AG08396 (cell line): Measurements from ENCODE around the gene FOXK2.

Experiments
- DNase-seq: peaks from one replicate; pipeline ENCODE4 v3.0.0; 2012; ENCODE audit warnings: low spot score, mixed read lengths

FOXK2 gene

DNA sequence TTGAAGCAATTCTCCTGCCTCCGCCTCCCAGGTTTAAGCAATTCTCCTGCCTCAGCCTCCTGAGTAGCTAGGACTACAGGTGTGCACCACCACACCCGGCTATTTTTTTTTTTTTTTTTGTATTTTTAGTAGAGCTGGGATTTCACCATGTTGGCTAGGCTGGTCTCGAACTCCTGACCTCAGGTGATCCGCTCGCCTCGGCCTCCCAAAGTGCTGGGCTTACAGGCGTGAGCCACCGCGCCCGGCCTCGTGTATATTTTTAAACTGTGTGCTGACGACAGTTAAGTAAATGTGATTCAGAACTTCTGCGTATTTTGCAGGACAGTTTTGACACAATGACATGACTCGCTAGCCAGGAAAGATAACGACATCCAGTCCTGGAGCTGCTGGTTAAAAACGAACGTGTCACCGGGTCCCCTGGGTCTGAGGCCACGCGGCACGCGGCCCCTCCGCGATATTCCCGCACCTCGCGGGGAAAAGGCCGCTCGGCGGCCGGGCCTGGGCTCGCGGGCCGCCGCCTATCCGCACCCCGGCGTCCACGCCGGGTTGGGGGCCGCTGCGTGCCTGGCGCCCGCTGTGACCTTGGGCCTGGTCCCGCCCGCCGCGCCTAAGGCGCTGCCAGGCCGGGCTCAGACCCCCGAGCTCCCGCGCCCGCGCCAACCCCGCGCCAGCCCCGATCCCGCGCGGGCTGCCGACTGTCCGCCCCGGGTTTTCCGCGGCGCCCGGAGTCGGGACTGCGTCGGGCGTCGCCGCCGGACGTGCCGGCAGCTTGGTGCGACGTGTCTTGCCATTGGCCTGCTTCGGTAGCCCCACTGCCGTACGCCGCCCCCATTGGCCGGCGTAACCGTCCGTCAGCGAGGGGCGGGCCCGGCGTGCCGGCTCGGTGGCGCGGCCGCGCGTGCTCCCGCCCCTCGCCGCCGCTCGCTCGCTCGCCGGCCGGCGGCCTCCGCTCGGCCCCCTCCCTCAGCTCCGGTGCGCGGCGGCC, at the start of gene FOXK2:
Gene FOXK2 (plus strand): TSS at position 907 of the 985 bp plus-strand sequence. CDS start 157 bp downstream, outside the sequence.
- peak; percentile 100 for DNase-seq

- DNase-seq = no peak
Measured at GRCh38 chr17:82470065-82470464, 49.5 kb upstream of the FOXK2 start.

- no peak for DNase-seq
Measured at GRCh38 chr17:82474223-82475010, 45.1 kb upstream of the FOXK2 start.

DNA sequence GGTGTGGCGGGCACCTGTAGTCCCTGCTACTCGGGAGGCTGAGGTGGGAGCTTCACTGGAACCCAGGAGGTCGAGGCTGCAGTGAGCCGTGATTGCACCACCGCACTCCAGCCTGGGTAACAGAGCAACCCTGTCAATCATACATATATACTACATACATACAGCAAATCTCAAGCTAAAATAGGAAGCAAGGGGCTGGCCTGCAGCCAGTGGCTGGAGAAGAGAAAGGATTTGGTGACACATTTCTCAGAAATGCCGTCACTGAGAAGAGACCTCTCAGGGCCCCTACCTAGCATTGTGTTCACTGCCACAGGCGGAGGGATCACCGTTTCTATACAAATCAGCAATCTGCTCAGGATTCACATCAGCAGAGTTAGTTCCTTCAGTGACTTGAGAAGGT, 44.1 kb upstream of the FOXK2 start:
- DNase-seq = no peak

- DNase-seq = no peak
Measured at GRCh38 chr17:82477934-82478333, 41.6 kb upstream of the FOXK2 start.

GRCh38 chr17:82479602-82480001, 39.9 kb upstream of the FOXK2 start:
- DNase-seq = no peak

- no peak for DNase-seq
Measured at GRCh38 chr17:82480318-82480717, 39.2 kb upstream of the FOXK2 start.

GRCh38 chr17:82483204-82483660, 36.3 kb upstream of the FOXK2 start:
- DNase-seq = no peak

- no peak for DNase-seq
Measured at GRCh38 chr17:82483836-82484235, 35.7 kb upstream of the FOXK2 start.

DNA sequence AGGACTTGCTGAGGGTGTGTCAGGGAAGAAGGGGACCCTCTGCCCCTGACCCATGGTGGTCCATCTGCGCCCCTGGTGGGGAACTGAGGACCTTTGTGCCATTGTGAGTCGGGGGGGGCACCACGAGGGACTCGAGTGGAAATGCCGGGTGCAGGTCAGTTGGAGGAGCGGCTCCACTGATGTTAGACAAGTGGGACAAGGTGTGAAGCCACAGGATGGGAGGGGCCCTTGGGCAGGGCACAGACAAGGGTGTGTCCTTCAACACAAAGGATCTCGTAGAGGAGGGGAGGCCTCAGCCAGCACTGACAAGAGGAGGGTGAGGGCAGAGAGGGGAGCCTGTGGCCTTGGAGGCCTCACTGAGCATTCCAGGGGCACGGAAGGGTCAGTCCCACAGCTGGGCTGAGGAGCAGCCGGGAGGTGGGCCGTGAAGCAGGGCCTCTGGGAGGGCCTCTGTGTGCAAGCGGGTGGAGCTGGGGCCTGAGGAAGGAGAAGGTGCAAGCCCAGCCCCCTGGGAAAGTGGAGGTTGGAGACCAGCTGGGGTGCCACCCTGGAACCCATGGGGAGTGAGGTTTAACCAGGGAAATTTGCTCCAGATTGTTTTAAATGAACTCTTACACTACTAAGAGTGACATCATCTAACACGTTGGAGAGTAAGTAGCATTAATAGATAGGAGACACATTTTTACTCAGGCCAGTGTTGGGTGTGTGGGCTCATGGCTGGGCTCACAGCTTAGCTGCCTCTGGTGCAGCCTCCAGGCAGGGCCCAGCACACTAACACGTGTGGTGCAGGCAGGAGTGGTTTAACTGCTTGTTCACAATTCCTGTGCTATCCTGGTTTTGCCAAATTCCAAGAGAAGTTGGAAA, 33.1 kb upstream of the FOXK2 start:
- no peak for DNase-seq

GRCh38 chr17:82487910-82488309, 31.6 kb upstream of the FOXK2 start:
- no peak for DNase-seq

GRCh38 chr17:82489117-82489516, 30.4 kb upstream of the FOXK2 start:
- peak; percentile 67 for DNase-seq

DNA sequence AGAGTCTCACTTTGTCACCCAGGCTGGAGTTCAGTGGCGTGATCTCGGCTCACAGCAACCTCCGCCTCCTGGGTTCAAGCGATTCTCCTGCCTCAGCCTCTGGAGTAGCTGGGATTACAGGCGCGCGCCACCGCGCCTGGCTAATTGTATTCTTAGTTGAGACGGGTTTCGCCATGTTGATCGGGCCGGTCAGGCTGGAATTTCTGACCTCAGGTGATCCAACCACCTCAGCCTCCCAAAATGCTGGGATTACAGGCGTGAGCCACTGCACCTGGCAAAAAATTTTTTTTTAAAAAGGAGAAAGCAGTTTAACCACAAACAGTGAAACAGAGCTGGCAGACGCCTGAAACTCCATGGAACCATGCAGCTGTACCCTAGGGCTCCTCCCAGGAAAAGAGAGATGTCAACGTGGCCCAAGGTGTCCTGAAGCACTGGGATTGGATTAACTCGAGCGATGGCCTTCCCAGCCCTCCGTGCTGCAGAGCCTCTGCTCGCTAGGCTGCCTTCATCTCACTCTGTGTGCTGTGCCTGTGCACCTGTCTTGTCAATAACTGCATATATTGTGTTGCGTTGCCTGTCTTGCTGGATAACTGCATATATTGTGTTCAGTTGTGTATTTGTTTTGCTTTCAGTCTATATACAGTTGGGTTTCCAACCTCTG, 29.6 kb upstream of the FOXK2 start:
- no peak for DNase-seq

DNA sequence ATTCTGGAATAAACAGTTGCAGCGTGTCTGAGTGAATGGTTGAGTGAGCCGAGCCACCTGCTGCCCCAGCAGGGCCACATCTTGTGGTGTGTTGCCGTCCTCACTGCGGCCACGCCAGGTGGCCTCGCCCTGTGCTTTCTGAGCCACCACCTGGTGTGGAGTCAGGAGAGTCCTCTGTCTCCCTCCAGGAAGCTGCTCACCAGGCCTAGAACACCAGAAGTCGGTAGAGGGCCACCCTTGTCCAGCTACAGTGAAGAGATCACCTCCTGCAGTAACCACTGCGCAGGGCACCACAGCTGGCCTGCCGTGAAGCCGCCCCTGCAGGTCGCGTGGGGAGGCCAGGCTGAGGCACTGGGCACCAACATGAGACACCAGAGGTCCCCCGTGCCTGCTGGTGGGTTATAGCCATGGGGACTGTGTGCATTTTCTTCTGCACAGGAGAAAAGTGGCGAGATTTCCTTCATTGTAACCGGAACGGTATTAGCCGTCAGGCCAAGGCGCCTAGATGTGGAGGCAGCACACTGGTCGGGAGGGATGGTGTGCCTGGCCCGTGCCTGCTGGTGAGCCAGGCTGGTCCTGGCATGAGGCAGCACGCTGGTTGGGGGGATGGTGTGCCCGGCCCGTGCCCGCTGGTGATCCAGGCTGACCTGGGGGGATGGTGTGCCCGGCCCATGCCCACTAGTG, 28.9 kb upstream of the FOXK2 start:
- DNase-seq = no peak

GRCh38 chr17:82491196-82491530, 28.4 kb upstream of the FOXK2 start:
- no peak for DNase-seq

GRCh38 chr17:82491533-82491932, 28.0 kb upstream of the FOXK2 start:
- no peak for DNase-seq

DNA sequence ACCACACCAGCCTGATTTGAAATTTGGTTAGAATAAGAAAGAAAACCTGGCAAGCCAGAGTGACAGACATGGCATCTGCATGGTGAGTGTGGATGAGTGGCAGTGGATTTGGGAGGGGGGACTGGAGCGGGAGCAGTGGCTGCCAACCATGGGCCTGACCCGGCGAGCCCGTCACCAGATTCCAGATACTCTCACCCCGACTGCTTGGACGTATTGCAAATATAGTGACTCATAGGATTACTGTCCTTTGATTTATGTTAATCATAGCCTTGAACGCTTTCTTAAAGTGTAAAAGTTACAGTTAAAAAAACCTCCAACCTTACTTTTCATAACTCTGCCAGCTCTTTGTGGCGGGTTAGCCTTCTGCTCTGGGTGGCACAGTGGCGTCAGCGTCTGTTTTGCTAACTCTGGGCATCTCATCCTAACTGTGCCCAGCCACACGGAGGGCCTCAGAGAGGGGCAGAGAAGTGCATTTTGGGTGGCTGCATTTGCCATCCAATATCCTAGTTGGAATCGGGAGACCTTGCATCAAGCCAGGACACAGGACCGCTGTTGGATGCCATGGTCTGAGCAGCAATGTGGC, 26.8 kb upstream of the FOXK2 start:
- DNase-seq = peak; percentile 84

DNA sequence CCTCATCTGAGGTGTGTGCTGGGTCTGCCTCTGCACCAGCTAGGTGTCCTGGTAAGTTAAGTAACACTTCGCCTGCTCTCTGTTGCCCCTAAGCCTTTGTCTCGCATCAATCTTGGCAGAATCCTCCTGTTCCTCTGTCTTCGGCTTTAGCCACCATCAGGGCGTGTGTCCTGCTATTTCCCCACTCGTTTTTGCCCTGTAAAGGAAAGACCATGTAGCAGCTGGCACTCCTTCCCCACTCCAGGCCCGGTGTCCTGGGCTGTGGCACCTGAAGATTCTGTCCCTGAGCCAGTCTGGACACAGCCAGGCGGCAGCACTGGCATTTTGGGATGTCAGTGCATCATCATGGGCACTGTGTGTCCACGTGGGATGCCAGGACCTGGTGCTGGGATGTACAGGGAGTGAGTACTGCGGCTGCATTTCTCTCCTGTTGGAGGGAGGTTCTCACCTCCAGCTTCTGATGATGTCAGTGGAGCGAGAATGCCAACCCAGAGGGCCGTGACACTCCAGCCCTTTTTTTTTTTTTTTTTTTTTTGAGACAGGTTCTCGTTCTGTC, 26.2 kb upstream of the FOXK2 start:
- DNase-seq = peak; percentile 20

DNA sequence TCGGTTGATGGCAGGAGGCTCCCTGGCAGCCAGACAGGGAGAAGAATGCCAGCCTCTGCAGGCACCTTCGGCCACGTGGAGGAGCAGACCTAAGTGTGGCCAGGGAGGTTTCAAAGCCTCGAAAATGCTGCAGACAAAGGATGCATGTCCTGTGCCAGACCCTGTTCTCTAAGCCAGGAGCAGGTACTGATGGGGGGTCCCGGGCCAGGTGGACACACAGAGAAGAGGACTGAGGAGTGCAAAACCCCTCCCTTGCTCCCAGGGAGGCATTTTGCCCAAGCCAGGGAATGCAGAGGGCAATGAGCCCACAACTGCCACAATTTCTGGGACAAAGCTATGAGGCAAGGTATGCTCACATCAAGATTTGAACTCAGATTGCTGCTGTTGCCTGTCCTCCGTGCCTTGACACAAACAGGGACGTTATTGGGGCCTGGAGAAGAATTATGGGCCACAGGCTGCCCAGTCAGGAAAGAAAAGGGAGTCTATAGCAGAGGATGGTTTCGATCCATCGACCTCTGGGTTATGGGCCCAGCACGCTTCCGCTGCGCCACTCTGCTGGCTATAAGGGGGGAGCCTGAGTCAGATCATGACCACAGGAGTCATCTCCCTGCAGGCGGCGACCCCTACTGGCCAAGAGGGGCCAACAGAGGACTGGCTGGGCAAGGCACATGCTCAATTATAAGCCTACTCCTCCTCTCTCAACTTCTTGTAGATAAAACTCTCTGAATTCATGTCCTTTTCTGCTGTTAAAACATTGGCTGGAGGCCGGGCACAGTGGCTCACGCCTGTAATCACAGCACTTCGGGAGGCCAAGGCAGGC, 25.1 kb upstream of the FOXK2 start:
- peak; percentile 94 for DNase-seq
